Ectodermal cell (in vitro differentiated cells): ENCODE data around the gene SPATA31A6. TPM values are rescaled to one million over a fixed set of nuclear protein-coding genes. Genes with fewer than 3 reads are reported as not detected.
"Not testable (repeated sequence)": the region's sequence is repeated elsewhere in the genome, so short reads cannot be mapped to it uniquely, and the experiment has no call there.

Source experiments
- H3K27ac ChIP-seq: 2 replicates; pipeline ENCODE4 v1.7.0; 2013; ENCODE audit warnings: mild to moderate bottlenecking, low read depth, low read length; ENCODE audit not compliant: insufficient read depth, poor library complexity, severe bottlenecking
- H3K27me3 ChIP-seq: 2 replicates; pipeline ENCODE4 v1.7.0; 2013; ENCODE audit warnings: mild to moderate bottlenecking, low read length; ENCODE audit not compliant: insufficient read depth, control insufficient read depth, poor library complexity, severe bottlenecking
- H3K36me3 ChIP-seq: one replicate; pipeline ENCODE4 v1.7.0; 2013; ENCODE audit warnings: low read length; ENCODE audit not compliant: control insufficient read depth, insufficient read depth
- H3K4me1 ChIP-seq: one replicate; pipeline ENCODE4 v1.7.0; 2013; ENCODE audit warnings: low read length; ENCODE audit not compliant: control insufficient read depth, insufficient read depth
- H3K4me3 ChIP-seq: 2 replicates; pipeline ENCODE4 v1.7.0; 2013; ENCODE audit warnings: low read depth, low read length, control low read depth; ENCODE audit not compliant: insufficient read depth
- H3K9me3 ChIP-seq: 2 replicates; pipeline ENCODE4 v1.7.0; 2013; ENCODE audit warnings: mild to moderate bottlenecking, low read length, moderate library complexity; ENCODE audit not compliant: control insufficient read depth
- WGBS, 2 experiments: methylation state at CpG; one replicate each; pipeline ENCODE4 v1.1.7; 2013; ENCODE audit warnings: missing lambda C conversion rate in 2 of 2; 5-methylcytosine and 5-hydroxymethylcytosine counted together
- polyA plus RNA-seq, 4 experiments: library from polyadenylated mRNA; stranded (reverse); fragments of 50-300 nt; gene quantifications; one replicate each; pipeline ENCODE4 v1.2.3, GENCODE V29; 2013

SPATA31A6 gene
- not detected for polyA plus RNA-seq (2013, experiment 1 of 4)
- polyA plus RNA-seq (2013, experiment 2 of 4): 0.05 TPM
- polyA plus RNA-seq (2013, experiment 3 of 4): not detected
- not detected for polyA plus RNA-seq (2013, experiment 4 of 4)

- not testable (repeated sequence) for H3K27ac ChIP-seq, H3K9me3 ChIP-seq, H3K4me1 ChIP-seq, H3K36me3 ChIP-seq, H3K27me3 ChIP-seq, H3K4me3 ChIP-seq
- WGBS, 2 experiments: 76 to 82% methylated on average over 3 to 5 of the region's 5 CpGs
These were observed at the start of gene SPATA31A6 for GRCh38 chr9:42183359-42183758. TSS of gene SPATA31A6 (plus strand) at chr9:42183659. CDS start at chr9:42183688, 29 bp downstream.

GRCh38 chr9:42160299-42160698 lies 23.2 kb upstream of the SPATA31A6 start:
- not testable (repeated sequence) for H3K4me1 ChIP-seq, H3K27me3 ChIP-seq, H3K27ac ChIP-seq, H3K36me3 ChIP-seq, H3K4me3 ChIP-seq, H3K9me3 ChIP-seq
- WGBS, 2 experiments: no CpG with 5 or more reads among the region's 1 CpG

DNA sequence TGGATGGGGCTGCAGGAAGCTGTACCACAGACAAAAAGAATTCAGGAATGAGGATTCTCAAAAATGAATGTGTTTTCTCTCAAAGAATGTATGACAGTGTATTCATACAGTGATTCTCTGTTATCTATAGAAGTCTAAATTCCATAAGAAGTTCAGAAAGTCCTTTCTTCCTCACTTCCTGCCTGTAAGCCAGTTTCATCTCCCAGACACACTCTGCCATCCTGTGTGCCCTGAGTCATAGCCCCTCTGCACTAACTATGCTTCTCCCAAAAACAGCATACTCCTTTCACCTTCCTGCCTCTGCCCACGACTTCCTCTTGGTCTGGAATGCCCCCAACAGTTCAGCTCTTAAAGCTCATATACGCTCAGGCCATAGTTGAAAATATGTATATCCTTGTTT lies 36.4 kb downstream of the SPATA31A6 start:
- not testable (repeated sequence) for H3K36me3 ChIP-seq, H3K4me1 ChIP-seq, H3K27ac ChIP-seq, H3K9me3 ChIP-seq, H3K27me3 ChIP-seq, H3K4me3 ChIP-seq
- 88% methylated on average over 2 of the region's 2 CpGs; no CpG with 5 or more reads in 1 of the 2 experiments for WGBS, 2 experiments

GRCh38 chr9:42223230-42223629 lies 39.8 kb downstream of the SPATA31A6 start:
- H3K4me3 ChIP-seq, H3K27me3 ChIP-seq, H3K9me3 ChIP-seq, H3K4me1 ChIP-seq, H3K36me3 ChIP-seq, H3K27ac ChIP-seq: not testable (repeated sequence)
- 82 to 96% methylated on average over 2 to 7 of the region's 10 CpGs for WGBS, 2 experiments

DNA sequence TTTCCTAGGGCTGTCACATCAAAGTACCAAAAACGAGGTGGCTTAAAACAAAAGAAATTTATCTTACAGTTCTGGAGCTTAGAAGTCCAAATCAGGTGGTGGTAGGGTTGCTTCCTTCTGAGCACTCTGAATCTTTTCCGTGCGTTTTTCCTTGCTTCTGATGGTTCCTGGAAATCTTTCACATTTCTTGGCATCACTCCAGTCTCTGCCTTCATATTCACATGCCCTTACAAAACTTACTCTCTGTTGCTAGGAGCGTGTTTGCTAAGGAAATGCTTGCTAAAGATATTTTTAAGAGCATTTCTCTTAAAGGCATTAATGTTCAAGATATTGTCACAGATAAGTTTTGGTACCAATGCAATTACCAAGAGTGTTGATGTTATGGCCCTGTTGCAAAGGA lies 49.6 kb downstream of the SPATA31A6 start:
- H3K4me1 ChIP-seq, H3K27ac ChIP-seq, H3K4me3 ChIP-seq, H3K27me3 ChIP-seq, H3K36me3 ChIP-seq, H3K9me3 ChIP-seq: not testable (repeated sequence)
- WGBS, 2 experiments: 84 to 100% methylated on average over 1 of the region's 4 CpGs

DNA sequence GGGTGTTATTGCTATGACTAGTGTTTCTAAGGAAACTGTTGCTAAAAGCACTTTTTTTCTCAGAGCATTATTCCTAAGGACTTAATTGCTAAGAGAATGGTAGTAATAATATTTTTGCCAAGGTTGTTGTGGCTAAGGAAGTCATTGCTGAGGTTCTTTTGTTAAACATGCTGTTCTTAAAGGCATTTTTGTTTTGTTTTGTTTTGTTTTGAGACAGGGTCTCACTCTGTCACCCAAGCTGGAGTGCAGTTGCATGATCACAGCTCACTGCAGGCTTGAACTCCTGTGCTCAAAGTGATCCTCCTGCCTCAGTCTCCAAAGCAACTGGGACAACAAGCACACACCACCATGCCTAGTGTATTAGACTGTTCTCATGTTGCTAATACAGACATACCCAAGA lies 51.2 kb downstream of the SPATA31A6 start:
- not testable (repeated sequence) for H3K4me3 ChIP-seq, H3K36me3 ChIP-seq, H3K27me3 ChIP-seq, H3K27ac ChIP-seq, H3K4me1 ChIP-seq, H3K9me3 ChIP-seq

DNA sequence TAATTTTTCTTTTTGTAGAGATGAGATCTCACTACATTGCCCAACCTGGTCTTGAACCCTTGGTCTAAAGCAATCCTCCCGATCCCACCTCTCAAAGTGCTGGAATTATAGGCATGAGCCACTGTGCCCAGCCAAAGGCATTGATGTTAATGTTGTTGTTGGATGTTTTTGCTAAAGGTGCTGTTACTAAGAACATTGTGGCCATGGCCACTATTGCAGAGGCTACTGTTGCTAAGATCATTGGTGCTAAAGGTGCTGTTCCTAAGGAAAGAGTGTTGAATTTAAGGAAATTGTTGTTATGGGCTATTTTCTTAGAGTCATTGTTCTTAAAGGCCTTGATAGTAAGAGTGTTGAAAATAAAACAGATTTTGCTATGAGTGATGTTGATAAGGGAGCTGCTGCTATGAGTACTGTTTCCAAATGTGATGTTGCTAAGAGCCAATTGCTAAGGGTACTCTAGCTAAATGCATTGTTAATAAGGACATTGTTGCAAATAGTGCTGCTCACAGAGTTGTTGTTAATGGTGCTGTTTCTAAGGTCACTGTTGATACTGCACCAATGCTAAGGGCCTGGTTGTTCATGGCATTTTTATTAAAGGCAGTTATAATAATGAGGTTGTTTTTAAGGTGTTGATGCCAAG lies 52.0 kb downstream of the SPATA31A6 start:
- not testable (repeated sequence) for H3K36me3 ChIP-seq, H3K4me3 ChIP-seq, H3K4me1 ChIP-seq, H3K27me3 ChIP-seq, H3K9me3 ChIP-seq, H3K27ac ChIP-seq
- WGBS, 2 experiments: no CpG with 5 or more reads among the region's 1 CpG

- not testable (repeated sequence) for H3K36me3 ChIP-seq, H3K9me3 ChIP-seq, H3K4me1 ChIP-seq, H3K27me3 ChIP-seq, H3K27ac ChIP-seq, H3K4me3 ChIP-seq
These were observed 52.6 kb downstream of the SPATA31A6 start for GRCh38 chr9:42236097-42236496.

- H3K4me1 ChIP-seq, H3K9me3 ChIP-seq, H3K4me3 ChIP-seq, H3K36me3 ChIP-seq, H3K27ac ChIP-seq, H3K27me3 ChIP-seq: not testable (repeated sequence)
- WGBS, 2 experiments: 86 to 87% methylated on average over 2 of the region's 3 CpGs
These were observed 53.9 kb downstream of the SPATA31A6 start for GRCh38 chr9:42237381-42237780.

- H3K27ac ChIP-seq, H3K9me3 ChIP-seq, H3K27me3 ChIP-seq, H3K4me1 ChIP-seq, H3K36me3 ChIP-seq, H3K4me3 ChIP-seq: not testable (repeated sequence)
- 94 to 97% methylated on average over 2 of the region's 2 CpGs for WGBS, 2 experiments
These were observed 55.4 kb downstream of the SPATA31A6 start for GRCh38 chr9:42238862-42239261.
